ENCODE results near the gene TTC28.

The TTC28 gene

GRCh38 chr22:27980424-27981148 lies 699.1 kb downstream of the TTC28 start:
- no peak for DNase-seq

- DNase-seq = no peak
These were observed 700.8 kb downstream of the TTC28 start for GRCh38 chr22:27978802-27979201.

- no peak for DNase-seq
These were observed 701.3 kb downstream of the TTC28 start for GRCh38 chr22:27978317-27978716.

GRCh38 chr22:27976586-27976985 lies 703.1 kb downstream of the TTC28 start:
- no peak for DNase-seq

- DNase-seq = no peak
These were observed 704.1 kb downstream of the TTC28 start for GRCh38 chr22:27975381-27976013.

- no peak for DNase-seq
These were observed 705.8 kb downstream of the TTC28 start for GRCh38 chr22:27973846-27974245.

- no peak for DNase-seq
These were observed 706.6 kb downstream of the TTC28 start for GRCh38 chr22:27972732-27973698.

- no peak for DNase-seq
These were observed 707.7 kb downstream of the TTC28 start for GRCh38 chr22:27971926-27972325.

GRCh38 chr22:27970596-27971220 lies 708.9 kb downstream of the TTC28 start:
- no peak for DNase-seq

GRCh38 chr22:27966168-27967064 lies 713.2 kb downstream of the TTC28 start:
- no peak for DNase-seq

GRCh38 chr22:27962268-27963044 lies 717.2 kb downstream of the TTC28 start:
- DNase-seq = no peak

- no peak for DNase-seq
These were observed 718.0 kb downstream of the TTC28 start for GRCh38 chr22:27961680-27962079.

- no peak for DNase-seq
These were observed 718.5 kb downstream of the TTC28 start for GRCh38 chr22:27961182-27961581.

GRCh38 chr22:27959335-27960090 lies 720.1 kb downstream of the TTC28 start:
- no peak for DNase-seq

GRCh38 chr22:27952779-27953178 lies 726.9 kb downstream of the TTC28 start:
- DNase-seq = no peak

GRCh38 chr22:27952091-27952490 lies 727.5 kb downstream of the TTC28 start:
- no peak for DNase-seq

GRCh38 chr22:27949421-27949820 lies 730.2 kb downstream of the TTC28 start:
- DNase-seq = no peak

GRCh38 chr22:27948569-27948968 lies 731.1 kb downstream of the TTC28 start:
- no peak for DNase-seq

- no peak for DNase-seq
These were observed 732.2 kb downstream of the TTC28 start for GRCh38 chr22:27947448-27947847.

GRCh38 chr22:27941143-27941542 lies 738.5 kb downstream of the TTC28 start:
- no peak for DNase-seq

All from SIG-M5 (cell line).